ENCODE measurements around the gene TOM1L2. TPM values are rescaled to one million over a fixed set of nuclear protein-coding genes. Genes with fewer than 3 reads are reported as not detected.
"Not testable (repeated sequence)": the region's sequence is repeated elsewhere in the genome, so short reads cannot be mapped to it uniquely, and the experiment has no call there.

Gene TOM1L2
- total RNA-seq, 1 donor from 2014 or later: 261 TPM

- DNase-seq (ENCODE audit: low spot score): no peak
- intact Hi-C loops (cut with DNase I): no loop called here
Measured at GRCh38 chr17:17978481-17979424, 6.6 kb upstream of the TOM1L2 start.

GRCh38 chr17:17976931-17977570 is 4.9 kb upstream of the TOM1L2 start:
- intact Hi-C loops (cut with DNase I): no loop called here

GRCh38 chr17:17975436-17975835 is 3.2 kb upstream of the TOM1L2 start:
- no peak for DNase-seq (ENCODE audit: low spot score)
- intact Hi-C loops (cut with DNase I): no loop called here

More at GRCh38 chr17:17976931-17977570, 4.9 kb upstream of the TOM1L2 start:
- no peak for DNase-seq (ENCODE audit: low spot score)

GRCh38 chr17:17972952-17973254 is 703 bp upstream of the TOM1L2 start:
- intact Hi-C loops (cut with DNase I): loop anchor here (5.0 kb wide), 2 partner anchors 51 to 64 kb away; partner anchors contain the start of genes ATPAF2 and GID4
- DNase-seq (ENCODE audit: low spot score): no peak

DNA sequence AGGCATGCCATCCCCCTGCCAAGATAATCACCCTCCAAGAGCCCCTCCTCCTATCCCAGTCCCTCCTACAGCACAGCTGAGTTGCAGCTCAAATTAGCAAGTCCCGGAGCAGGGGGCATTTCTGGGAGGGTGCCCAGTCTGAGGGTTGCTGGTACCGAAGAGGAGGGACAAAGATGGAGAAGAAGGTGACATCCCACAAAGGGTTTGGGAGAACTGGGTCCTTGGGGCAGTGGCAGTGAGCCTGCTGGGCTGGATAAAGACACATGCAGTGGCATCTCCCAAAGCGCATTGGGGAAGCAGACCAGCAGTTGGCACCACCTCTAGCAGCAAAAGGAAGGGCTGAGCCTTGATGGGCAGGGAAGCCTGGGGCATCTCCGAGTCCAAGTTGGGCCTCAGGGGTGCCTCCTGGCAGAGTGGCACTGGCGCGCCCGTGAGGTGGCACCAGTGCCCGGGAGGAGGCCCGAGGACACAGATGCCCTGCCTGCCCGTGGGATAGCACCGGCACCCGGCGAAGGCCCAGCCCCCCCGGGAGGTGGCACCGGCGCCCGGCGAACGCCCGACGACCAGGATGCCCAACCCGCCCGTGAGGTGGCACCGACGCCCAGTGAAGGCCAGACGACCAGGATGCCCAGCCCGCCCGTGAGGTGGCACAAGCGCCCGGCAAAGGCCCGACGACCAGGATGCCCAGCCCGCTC is 622 bp downstream of the TOM1L2 start:
- DNase-seq (ENCODE audit: low spot score): peak; percentile 82
- intact Hi-C loops (cut with DNase I): loop anchor here (5.0 kb wide), 2 partner anchors 49 to 66 kb away; partner anchors contain the start of genes ATPAF2 and GID4

- no peak for DNase-seq (ENCODE audit: low spot score)
- intact Hi-C loops (cut with DNase I): loop anchor here (5.0 kb wide), 2 partner anchors 49 to 66 kb away; partner anchors contain the start of genes ATPAF2 and GID4
Measured at GRCh38 chr17:17970699-17971430, 1.3 kb downstream of the TOM1L2 start.

GRCh38 chr17:17966399-17966798 is 5.8 kb downstream of the TOM1L2 start:
- intact Hi-C loops (cut with DNase I): no loop called here
- no peak for DNase-seq (ENCODE audit: low spot score)

DNA sequence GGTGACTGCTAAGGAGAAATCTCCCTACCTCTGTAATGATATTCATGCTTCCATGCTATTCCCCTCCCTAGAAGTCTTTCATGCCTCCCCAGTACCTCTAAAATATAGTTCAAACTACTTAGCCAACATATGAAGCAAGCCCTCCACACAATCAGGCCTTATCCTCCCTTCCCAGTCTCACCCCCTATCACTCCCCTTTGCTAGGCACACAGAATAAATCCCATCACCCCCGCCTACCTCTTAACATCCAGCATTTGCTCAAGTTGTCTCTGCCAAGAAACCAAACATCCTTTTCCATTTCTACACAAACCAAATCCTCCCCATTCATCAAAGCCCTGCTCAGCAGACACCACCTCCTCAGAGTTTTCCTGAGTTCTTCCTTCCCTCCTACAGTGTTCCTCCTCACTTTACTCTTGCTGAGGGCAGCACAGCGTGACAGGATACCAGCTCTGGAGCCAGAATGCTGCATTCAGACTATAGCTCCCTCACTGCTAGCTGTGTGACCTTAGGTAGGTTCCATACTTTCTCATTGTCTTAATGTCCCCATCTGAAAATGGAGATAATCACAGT is 7.0 kb downstream of the TOM1L2 start:
- intact Hi-C loops (cut with DNase I): no loop called here
- DNase-seq (ENCODE audit: low spot score): no peak

GRCh38 chr17:17964710-17965109 is 7.5 kb downstream of the TOM1L2 start:
- intact Hi-C loops (cut with DNase I): no loop called here
- DNase-seq (ENCODE audit: low spot score): no peak

- no peak for DNase-seq (ENCODE audit: low spot score)
- intact Hi-C loops (cut with DNase I): no loop called here
Measured at GRCh38 chr17:17963694-17964436, 8.3 kb downstream of the TOM1L2 start.

GRCh38 chr17:17963066-17963465 is 9.1 kb downstream of the TOM1L2 start:
- DNase-seq (ENCODE audit: low spot score): no peak
- intact Hi-C loops (cut with DNase I): no loop called here

GRCh38 chr17:17960500-17961030 is 11.6 kb downstream of the TOM1L2 start:
- intact Hi-C loops (cut with DNase I): no loop called here
- DNase-seq (ENCODE audit: low spot score): no peak

DNA sequence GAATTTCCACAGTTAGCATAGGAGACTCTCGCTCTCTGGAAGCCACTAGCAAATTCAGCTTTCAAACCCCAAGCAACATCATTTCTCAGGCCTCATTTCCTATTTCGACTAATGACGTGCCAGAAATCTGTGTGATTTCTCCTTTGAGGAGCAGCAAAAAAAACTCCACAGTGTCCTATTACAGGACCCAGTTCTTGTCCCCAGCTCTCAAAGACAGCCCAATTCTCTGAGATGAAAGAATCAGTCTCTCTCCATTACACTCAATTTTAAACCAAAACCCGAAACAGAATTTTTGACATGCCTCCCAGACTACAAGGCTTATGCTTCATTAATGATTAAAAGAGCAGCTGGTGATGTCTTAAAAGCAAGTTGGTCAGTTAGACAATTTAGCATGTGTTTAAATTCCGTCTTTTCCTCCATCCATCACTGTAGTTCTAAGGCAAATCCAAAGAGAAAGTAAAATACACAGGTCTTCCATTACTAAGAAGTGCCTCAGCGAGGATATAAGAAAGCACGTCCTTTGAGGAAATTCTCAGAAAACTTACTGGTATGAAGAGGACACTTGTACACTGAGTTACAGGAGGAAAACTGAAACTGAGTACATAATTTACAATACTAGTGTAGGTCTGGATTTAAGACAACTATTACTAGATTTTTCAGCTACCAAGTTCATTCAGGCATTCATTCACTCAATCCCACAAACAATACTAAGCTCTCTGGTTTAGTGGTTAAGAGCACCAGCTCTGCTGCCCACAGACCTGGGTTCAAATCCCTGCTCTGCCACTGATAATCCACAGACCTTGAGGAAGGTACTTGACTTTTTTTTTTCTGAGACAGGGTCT is 12.5 kb downstream of the TOM1L2 start:
- no peak for DNase-seq (ENCODE audit: low spot score)
- intact Hi-C loops (cut with DNase I): no loop called here

- DNase-seq (ENCODE audit: low spot score): no peak
- intact Hi-C loops (cut with DNase I): no loop called here
Measured at GRCh38 chr17:17958982-17959381, 13.2 kb downstream of the TOM1L2 start.

DNA sequence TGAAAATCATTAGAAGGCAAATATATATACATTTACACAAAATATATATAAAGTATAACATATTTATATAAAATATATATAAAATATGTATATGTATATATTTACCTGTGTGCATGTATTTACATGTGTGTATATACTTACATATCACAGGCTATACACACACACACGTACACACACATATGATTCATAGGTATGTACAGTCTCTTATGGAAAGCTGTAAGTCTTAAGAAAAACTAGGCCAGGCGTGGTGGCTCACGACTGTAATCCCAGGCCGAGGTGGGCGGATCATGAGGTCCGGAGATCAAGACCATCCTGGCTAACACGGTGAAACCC is 14.7 kb downstream of the TOM1L2 start:
- intact Hi-C loops (cut with DNase I): no loop called here
- DNase-seq (ENCODE audit: low spot score): no peak

DNA sequence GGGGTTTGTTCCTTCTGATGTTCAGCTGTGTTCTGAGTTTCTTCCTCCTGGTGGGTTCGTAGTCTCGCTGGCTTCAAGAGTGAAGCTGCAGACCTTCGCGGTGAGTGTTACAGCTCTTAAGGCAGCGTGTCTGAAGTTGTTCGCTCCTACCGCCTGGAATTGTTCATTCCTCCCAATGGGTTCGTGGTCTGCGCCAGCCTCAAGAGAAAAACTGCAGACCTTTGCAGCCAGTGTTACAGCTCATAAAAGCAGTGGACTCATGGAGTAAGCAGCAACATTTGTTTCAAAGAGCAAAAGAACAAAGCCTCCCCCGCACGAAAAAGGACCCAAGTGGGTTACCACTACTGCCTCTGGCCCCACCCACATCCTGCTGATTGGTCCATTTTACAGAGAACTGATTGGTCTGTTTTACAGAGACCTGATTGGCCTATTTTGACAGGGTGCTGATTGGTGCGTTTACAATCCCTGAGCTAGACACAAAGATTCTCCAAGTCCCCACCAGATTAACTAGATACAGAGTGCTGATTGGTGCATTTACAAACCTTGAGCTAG is 16.3 kb downstream of the TOM1L2 start:
- intact Hi-C loops (cut with DNase I); DNase-seq (ENCODE audit: low spot score): not testable (repeated sequence)

- intact Hi-C loops (cut with DNase I): no loop called here
- no peak for DNase-seq (ENCODE audit: low spot score)
Measured at GRCh38 chr17:17954079-17954478, 18.1 kb downstream of the TOM1L2 start.
